Panc1 (cell line): ENCODE results near the gene PTDSS2.
A peak's percentile ranks its signal among the peaks of the same experiment; 100 is the strongest.

Source experiments
- POLR2AphosphoS5 ChIP-seq: IDR thresholded peaks from 2 replicates; pipeline ENCODE4 v1.6.1; 2012; ENCODE audit warnings: mild to moderate bottlenecking, low read depth, low read length, moderate library complexity
- SIN3A ChIP-seq: IDR thresholded peaks from 2 replicates; pipeline ENCODE4 v1.6.1; 2012; ENCODE audit warnings: low read depth, mild to moderate bottlenecking, low read length, moderate library complexity, borderline replicate concordance; ENCODE audit not compliant: insufficient read depth
- TCF7L2 ChIP-seq: IDR thresholded peaks from 2 replicates; pipeline ENCODE4 v1.6.1; 2011; ENCODE audit warnings: mild to moderate bottlenecking, low read depth, low read length, inconsistent platforms
- TF ChIP-seq, protein P1 (sequence below): fragments of 450-650 bp; IDR thresholded peaks from 2 replicates; pipeline ENCODE4 v1.5.1; 2017; ENCODE audit warnings: mild to moderate bottlenecking
- TF ChIP-seq, protein P2 (sequence below), 2 experiments: IDR thresholded peaks; 2 replicates each; pipeline ENCODE4 v1.6.1; 2011 to 2012; ENCODE audit warnings: low read depth in 2 of 2, control low read depth in 1 of 2, low read length in 1 of 2, mild to moderate bottlenecking in 1 of 2, moderate library complexity in 1 of 2; ENCODE audit not compliant: insufficient read depth in 1 of 2

DNA sequence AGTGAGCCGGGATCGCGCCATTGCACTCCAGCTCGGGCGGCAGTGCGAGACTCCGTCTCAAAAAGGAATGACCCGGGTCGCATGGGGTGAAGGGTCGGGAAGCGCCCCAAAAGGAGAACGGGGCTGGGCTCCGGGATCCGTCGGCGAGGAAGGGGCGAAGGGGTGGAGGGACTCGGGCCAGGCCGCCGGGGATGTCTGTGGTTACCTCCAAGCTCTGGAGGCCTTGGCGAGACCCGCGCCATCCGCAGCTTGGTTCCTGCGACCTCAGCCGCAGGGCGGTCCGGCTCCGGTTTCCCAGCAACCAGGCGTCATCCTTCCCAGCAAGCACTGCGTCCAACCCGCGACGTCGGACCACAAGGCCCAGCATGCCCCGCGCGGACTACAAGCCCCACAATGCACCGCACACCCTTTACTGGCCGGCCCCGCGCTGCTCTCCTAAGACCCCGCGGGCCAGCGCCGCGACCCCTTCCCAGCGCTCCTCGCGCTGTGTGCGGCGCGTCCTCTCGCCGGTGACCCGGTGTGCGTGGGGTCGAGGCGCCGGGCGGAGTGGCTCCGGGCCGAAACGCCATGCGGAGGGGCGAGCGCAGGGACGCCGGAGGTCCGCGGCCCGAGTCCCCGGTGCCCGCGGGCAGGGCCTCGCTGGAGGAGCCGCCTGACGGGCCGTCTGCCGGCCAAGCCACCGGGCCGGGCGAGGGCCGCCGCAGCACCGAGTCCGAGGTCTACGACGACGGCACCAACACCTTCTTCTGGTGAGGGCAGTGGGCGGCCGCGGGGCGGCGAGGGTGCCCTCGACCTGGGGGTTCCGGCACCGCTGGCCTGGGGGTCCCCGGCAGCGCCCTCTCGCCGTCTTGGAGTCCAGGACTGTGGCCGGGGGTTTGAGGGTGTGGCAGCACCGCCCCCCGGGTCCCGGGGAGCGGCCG lies at the start of gene PTDSS2:
- TF ChIP-seq, protein P1, sequence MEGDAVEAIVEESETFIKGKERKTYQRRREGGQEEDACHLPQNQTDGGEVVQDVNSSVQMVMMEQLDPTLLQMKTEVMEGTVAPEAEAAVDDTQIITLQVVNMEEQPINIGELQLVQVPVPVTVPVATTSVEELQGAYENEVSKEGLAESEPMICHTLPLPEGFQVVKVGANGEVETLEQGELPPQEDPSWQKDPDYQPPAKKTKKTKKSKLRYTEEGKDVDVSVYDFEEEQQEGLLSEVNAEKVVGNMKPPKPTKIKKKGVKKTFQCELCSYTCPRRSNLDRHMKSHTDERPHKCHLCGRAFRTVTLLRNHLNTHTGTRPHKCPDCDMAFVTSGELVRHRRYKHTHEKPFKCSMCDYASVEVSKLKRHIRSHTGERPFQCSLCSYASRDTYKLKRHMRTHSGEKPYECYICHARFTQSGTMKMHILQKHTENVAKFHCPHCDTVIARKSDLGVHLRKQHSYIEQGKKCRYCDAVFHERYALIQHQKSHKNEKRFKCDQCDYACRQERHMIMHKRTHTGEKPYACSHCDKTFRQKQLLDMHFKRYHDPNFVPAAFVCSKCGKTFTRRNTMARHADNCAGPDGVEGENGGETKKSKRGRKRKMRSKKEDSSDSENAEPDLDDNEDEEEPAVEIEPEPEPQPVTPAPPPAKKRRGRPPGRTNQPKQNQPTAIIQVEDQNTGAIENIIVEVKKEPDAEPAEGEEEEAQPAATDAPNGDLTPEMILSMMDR: no peak
- TF ChIP-seq, protein P2, sequence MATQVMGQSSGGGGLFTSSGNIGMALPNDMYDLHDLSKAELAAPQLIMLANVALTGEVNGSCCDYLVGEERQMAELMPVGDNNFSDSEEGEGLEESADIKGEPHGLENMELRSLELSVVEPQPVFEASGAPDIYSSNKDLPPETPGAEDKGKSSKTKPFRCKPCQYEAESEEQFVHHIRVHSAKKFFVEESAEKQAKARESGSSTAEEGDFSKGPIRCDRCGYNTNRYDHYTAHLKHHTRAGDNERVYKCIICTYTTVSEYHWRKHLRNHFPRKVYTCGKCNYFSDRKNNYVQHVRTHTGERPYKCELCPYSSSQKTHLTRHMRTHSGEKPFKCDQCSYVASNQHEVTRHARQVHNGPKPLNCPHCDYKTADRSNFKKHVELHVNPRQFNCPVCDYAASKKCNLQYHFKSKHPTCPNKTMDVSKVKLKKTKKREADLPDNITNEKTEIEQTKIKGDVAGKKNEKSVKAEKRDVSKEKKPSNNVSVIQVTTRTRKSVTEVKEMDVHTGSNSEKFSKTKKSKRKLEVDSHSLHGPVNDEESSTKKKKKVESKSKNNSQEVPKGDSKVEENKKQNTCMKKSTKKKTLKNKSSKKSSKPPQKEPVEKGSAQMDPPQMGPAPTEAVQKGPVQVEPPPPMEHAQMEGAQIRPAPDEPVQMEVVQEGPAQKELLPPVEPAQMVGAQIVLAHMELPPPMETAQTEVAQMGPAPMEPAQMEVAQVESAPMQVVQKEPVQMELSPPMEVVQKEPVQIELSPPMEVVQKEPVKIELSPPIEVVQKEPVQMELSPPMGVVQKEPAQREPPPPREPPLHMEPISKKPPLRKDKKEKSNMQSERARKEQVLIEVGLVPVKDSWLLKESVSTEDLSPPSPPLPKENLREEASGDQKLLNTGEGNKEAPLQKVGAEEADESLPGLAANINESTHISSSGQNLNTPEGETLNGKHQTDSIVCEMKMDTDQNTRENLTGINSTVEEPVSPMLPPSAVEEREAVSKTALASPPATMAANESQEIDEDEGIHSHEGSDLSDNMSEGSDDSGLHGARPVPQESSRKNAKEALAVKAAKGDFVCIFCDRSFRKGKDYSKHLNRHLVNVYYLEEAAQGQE (IDR thresholded peaks at IDR 0.05; ENCODE audit: insufficient read depth in 1 of 2, low read depth in 2 of 2, low read length in 1 of 2): peak in 1 of 2 experiments; percentile 49; a peak in 1 of 4 replicates
- peak; percentile 92 for TF ChIP-seq POLR2AphosphoS5
- TF ChIP-seq TCF7L2: peak; percentile 69; the same call in 1 of the 2 replicates
- TF ChIP-seq SIN3A: peak; percentile 89; the same call in 1 of the 2 replicates
